NCI-H2196 treated with DMSO at 0.1 percent for 48 hours (cell line): ENCODE data around the gene OSBPL7.

ENCODE experiments used
- DNase-seq: peaks from one replicate; lab custom pipeline; 2025; ENCODE audit not compliant: unreplicated experiment; lab: John Stamatoyannopoulos, UW

OSBPL7 gene, protein sequence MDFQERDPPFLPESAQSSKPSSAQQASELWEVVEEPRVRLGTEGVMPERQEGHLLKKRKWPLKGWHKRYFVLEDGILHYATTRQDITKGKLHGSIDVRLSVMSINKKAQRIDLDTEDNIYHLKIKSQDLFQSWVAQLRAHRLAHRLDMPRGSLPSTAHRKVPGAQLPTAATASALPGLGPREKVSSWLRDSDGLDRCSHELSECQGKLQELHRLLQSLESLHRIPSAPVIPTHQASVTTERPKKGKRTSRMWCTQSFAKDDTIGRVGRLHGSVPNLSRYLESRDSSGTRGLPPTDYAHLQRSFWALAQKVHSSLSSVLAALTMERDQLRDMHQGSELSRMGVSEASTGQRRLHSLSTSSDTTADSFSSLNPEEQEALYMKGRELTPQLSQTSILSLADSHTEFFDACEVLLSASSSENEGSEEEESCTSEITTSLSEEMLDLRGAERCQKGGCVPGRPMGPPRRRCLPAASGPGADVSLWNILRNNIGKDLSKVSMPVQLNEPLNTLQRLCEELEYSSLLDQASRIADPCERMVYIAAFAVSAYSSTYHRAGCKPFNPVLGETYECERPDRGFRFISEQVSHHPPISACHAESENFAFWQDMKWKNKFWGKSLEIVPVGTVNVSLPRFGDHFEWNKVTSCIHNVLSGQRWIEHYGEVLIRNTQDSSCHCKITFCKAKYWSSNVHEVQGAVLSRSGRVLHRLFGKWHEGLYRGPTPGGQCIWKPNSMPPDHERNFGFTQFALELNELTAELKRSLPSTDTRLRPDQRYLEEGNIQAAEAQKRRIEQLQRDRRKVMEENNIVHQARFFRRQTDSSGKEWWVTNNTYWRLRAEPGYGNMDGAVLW

DNA sequence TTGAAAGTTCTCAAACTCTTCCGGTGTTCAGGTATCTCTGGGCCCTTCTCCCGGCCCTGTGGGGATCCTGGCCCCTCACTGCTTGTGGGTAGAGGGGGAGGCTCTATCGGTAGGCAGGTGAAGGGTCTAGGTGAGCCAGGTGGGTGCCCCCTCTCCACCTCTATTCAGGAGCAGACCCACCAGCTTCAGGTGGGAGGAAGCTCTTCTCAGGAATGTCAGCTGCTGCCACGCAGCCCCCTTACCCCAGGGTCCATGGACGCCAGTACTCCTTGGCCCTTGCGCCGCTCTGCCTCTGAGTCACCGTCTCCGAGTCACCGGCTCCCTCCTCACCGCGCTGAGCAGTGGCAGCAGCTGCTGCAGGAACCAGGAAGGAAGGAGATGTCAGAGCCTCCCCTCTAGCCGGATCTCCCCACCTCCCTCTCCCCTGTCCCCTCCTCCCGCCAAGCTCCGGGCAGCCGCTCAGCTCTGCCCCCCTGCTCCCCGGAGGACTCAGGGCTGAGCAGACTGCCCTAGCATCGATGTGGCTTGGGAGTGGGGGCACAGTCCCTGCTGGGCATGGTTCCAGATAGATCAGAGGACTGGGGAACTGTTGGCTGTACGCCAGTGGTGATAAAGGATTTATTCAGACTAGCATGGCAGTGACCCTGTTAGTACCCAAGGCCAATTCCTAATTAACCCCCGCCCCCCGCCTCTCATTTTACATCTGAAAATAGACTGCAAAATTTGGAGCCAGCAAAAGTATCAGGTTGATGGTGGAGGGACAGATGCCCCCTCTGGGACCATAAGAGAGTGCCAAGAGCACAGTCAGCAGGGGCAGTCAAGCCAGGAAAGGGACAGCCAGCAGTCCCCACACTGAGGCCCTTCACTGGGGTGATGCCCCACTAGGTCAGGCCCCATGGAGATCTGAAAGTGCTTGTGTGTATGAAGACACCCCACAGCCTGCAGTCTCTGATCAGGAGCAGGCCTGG, at the start of gene OSBPL7:
OSBPL7 (minus strand) TSS at position 371 of the 968 bp plus-strand sequence. CDS start 1,516 bp downstream, outside the sequence.
- DNase-seq = peak; percentile 84

DNA sequence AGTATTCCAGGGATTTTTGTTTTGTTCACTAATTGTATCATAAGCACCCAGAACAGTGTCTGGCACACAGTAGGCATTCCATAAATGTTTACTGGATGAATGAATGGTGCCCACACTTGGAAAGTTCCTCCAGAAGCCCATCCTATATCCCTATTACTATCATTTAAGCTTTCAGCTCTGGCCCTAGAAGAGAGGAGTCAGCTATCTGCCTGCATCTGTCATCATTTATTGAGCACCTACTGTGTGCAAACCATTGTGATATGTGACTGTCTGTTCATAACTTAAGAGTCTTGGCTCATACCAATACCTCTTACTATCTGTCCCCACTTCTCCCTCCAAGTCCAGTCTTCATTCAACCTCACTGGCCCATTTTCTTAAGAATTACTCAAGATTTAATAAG, 49.5 kb upstream of the OSBPL7 start:
- no peak for DNase-seq

DNA sequence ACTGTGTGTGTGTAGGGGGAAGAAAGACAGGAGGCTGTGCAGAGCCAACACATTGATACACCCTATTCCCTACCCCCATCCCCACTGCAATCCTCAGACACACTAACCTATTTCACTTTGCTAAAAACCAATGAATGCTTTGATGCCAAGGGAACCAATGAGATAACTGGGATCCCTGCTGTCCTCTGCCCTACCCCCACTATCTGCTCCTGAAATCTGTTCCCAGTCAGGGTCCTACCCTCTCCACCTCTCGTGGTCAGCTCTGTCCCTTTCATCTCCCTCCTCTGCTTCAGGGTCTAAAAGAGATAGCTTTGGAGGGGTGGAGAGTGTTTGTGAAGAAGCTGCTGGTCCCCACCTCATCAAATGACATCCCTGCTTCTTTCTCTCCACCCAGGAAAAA, 48.5 kb upstream of the OSBPL7 start:
- DNase-seq = no peak

DNA sequence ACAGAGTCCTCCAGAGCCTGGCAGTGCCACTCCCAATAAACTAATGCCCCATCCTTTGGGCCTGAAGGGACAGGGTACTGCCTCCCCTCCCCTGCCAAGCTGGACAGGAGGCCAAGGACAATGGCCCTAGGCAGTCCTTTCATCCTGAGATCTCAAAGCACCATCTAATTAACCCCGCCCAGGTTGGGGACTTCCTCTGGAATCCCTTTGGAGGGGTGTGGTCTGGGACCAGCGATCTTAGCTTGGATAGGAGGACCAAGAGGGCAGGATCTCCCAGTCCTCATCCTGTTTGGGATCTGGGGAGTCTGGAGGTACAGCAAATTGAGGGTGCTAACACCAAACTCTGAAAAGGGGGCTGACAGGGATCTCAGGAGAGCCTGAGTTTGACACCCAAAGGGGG, 47.5 kb upstream of the OSBPL7 start:
- no peak for DNase-seq

DNA sequence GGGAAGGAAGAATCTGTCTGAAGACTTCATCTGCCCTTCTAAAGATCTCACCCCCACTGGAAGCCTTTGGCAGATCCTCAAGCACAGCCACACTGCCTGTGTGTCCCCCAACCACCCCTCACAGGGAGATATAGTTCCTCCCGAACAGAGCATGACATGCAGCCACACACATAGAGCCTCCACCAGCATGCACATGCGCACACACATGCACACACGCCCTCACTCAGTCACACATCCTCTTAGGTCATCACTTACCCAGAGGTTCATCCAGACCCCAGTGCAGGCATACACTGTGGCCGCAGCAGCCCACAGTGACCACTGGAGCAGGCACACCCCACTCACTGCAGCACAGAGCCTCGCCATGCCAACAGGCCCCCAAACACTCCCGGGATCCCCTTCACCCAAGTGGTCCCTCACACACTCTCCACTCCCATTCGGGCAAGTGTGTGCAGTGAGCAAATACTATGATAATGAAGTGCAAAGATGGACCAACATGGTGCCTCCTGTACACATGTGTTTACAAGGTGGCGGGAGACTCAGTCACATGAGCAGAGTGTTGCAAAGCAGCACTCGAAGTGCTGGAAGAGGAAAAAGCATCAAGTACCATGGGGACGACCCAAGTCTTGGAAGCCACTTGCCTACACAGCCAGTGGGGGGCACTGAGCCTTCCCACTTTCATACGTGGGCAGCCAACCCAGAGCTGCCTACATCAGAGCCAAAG, 46.4 kb upstream of the OSBPL7 start:
- DNase-seq = no peak

DNA sequence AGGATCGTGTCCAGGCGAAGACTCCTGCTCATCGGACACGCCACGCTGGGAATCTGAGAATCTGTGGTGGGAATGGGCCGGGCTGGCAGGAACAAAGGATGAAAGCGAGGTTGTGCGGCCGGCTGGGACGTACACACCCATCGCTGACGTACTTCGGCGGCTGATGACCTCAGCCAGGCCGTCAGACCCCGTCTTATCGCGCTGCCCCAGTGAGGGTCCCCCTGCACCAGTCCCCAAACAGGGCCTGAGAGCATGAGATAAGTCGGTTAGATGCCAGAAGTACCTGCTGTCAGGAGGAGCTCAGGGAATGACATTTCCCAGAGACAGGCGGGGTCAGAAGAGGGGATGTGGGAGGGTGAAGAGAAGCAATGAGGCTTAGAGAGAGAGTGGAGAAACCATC, 45.3 kb upstream of the OSBPL7 start:
- DNase-seq = no peak

DNA sequence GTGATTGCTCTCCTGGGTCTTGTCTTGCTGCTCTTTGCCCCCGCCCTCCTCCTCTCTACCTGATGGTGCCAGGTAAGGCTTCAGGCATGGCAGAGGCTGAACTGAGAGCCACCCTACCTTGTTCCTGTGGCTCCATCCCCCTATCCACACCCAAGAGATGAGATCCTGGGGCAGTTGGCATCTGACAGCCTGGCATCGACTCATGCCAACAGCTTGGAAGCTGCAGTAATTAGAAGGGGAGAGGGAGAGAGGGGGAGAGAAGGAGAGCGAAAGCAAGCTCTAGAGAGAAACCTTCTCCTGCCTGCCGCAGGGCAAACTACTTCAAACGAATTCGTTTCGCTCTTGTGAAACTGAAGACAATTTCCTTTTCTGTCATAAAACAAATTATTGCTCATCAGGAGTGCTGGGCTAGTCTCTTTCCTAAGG, 43.2 kb upstream of the OSBPL7 start:
- DNase-seq = no peak

DNA sequence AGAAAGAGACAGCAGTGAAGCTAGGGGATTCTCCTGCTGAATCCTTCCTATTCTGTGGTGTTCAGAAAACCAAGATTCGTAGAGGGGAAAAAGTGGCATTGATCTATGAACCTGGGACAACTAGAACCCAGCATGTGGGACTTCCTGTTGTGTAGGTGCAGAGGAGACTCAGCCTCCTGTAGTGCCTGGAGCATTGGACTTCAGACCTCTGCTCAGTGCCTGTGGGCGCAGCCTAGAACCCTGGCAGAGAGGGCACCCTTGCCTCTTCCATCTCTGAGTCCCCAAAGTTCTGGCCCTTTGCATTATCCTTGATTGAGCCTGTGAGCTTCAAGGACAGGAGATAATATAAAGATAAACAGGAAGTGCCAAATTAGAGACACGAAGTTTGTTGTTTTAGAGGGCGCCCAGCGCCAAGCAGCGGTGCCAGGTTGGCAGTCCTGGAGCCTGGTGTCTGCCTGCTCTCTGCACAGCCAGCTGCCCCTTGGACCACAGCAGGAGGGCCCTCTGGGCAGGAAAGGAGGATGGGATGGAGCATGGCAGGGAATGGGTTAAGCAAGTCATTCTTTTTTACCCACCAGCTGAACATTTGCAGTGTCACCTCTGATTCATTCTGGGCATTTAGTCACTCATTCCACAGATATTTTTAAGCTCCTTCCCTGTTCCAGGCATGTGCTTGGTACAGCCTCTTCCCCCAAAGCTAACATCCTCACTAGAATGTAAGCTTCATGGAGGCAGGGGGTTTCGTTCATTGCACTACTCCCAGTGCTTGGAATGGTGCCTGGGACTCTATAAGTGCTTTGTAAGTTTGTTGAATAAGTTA, 41.2 kb upstream of the OSBPL7 start:
- DNase-seq = no peak

DNA sequence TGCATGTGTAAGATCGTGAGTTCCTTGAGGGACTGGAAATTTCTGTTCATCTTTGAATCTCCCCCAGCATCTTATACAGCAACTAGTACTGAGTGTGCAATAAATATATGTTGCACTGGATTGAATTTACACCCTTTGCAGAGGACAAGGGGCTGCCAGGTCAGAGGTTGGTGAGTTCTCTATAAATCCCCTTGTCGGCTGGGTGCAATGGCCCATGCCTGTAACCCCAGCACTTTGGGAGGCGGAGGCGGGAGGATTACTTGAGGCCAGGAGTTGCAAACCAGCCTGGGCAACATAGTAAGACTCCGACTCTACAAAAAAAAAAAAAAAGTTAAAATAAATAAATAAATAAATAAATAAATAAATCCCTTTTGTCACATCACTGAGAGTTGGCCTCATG, 38.8 kb upstream of the OSBPL7 start:
- DNase-seq = no peak

DNA sequence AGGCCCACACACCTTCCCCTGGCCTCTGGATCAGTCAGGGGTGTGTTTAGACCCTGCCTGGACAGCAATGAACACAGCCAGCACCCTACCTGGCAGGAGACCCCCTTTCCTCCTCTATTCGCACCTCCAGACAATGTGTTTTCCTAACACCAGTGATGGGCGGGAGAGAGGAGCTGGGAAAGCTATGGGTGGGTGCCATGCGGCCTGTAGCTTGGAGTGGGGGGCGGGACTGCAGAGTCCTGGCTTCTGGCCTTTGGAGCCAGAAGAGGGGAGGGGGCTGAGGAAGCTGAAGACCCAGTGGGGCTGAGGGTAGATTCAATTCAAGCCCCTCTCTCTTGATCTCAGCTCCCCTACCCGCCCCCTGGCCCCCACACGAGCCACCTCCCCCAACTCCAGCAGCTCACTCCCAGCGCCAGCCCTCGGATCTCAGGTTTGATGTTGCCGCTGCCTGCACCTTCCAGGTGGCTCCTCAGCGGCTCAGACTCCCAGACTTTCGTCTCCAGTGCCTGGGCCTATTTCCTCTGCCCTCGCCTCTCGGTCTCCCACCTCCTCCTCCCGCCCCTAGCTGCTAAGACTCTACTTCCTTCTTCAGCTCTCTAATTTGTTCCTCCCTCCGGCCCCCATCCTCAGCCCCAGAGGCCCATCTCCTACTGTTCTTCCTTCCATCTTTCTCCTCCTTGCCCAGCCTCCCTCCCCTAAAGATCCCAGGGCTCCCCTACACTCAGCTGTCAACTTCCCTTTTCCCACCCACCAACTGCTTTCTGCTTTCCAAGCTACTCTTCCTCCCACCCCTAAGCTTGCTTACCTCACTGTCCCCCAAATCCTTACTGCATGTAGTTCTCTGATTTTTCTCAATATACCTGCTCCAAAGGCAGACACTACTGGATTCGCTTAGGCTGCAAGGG, 36.2 kb upstream of the OSBPL7 start:
- no peak for DNase-seq

DNA sequence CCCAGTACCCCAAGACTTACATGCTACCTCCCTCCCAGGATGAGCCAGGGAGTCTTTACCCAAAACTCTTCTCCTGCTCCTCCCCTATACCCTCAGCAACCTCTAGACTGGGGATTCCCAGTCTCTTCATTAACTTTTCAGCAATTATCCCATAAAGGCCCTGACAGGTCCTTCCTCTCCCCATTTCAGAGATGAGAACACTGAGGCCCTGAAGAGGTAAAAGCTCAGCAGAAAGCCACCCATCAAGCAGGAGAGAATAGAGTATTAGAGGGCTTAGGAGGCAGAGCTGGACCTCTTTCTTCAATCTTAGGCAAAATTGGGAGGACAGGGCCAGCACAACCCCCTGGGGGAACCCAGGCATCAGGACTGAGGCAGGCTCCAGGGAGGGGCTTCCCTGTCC, 35.2 kb upstream of the OSBPL7 start:
- no peak for DNase-seq

DNA sequence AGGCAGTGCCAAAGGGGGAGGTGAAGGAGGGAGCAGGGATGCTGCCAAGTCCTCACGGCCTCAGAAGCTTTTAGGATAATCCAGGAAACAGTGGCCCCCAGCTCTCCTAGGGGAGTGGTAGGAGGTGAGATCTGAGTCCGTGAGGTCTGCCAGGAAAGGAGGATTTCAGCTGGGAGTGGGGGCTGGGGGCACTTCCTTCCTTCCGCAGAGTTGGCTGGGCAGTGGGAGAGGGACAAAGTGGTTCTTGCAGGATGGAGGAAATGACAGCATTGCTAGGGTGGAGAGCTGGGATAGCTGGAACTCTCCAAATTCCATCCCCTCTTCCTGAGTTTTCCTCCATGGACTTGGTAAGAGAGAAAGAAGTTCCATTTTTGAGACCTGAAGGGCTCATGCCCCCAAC, 34.1 kb upstream of the OSBPL7 start:
- DNase-seq = no peak

DNA sequence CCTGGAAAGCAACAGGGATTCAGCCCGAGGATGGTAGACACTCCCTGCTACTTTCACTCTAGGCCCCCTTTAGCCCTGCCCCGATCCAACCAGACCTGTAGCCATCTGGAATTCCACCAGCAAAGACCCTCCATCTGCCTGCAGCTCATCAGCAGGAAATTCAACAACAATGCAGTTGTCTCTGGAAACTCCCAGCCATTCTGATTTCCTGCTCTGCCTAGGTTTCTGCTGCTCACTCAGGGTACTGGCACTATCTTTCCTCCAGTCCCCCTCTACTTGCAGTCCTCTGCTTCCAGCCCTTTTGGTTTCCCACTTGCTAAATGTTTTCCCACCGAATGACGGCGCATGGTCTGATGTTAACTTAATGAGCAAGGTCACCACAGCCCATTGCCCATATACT, 32.0 kb upstream of the OSBPL7 start:
- DNase-seq = no peak

DNA sequence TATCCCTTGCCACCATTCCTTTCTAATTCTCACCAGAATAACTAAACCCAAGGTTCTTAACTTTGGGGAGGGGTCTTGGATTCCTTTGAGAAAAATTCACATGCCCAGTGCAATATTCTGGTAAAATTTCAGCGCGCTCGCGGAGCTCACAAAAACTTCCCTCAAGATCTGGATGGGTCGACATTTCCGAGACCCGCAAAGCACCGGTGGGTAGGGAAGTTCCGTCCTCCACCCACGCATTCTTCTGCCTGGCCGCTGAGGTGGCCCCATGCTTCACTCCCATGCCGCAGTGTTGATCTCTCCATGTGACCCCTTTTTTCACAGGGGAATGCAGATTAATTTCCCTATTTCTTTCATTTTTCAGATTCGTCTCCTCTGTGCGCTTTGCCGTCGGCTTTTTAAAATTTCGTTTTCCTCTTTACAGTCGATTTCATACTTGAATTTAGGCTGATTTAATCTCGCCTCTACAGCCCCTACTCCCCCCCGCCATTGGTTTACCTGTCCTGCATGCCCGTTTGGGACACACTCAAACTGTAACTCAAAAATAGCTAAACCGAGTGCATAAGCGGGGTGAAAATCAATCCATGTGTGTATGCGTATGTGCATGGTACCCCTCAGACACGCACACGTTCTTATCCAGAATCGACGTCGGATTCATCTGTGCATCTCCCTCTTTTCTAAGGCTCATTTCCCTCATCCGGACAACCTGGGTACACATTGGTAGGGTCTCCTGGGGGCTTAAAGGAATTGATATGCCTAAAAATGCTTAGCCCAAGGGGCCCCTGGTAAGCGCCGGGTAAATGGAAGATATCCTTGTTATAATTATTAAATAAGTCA, 30.7 kb upstream of the OSBPL7 start:
- DNase-seq = no peak

DNA sequence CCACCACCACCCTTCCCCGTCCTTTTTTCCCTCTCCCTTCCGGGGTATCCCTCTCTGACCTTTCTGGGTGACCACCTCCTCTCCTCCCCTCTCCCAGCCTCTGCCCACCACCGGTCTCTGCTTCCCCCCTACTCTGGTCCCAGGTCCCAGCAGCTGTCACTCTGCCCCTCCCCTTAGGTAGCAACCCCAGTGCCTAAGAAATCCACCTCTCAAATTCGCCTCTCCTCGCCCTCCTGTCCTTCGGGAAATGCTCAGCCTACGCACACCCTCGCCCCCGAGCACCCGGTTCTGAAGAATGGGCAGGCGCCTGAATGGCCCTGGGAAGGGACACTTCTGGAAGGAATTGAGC, 30.1 kb upstream of the OSBPL7 start:
- no peak for DNase-seq

DNA sequence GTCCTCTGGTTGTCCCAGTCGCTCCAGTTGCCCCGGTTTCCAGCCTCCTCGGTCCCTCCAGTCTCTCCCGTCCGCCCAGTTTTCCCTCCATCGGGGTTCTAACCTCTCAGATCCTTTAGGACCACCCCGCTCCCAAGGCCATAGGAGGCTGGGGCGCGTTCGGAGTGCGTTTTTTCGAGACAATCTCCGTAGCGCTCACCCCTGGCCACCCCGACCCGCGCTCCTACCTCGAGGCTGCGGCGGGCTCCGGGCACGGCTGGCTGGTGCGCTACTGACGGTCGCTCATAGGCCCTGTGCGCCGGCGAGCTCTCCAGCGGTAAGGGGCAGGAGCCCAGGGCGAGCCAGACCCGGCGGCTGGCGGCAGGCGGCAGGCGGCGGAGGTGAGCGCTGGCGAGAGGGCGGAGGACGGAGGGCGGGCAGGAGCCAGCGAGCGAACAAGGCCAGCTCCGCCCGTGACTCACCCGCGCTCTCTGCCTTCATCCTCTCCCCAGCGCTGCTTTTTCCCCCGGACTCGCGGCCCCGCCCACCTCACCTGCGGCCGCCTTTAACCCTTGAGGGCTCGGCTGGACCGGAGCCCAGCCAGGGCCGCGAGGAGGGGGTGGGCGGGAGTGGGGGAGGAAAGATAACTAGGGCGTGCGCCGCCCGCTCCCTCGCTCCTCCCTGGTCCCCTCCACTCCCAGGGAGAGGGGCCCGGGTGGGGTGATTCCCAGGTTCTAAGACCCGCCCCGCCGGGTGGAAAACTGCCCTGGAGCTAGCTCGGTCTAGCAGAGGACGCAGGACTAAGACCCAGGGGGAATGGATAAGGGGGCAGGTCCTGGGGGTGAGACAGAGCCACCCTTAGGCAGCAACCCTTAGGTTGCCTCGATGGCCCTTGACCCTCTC, 29.3 kb upstream of the OSBPL7 start, which contains the start of gene SP6:
SP6 (minus strand) TSS at position 472 of the 882 bp plus-strand sequence. CDS start 2,734 bp downstream, outside the sequence.
- DNase-seq = peak; percentile 81

DNA sequence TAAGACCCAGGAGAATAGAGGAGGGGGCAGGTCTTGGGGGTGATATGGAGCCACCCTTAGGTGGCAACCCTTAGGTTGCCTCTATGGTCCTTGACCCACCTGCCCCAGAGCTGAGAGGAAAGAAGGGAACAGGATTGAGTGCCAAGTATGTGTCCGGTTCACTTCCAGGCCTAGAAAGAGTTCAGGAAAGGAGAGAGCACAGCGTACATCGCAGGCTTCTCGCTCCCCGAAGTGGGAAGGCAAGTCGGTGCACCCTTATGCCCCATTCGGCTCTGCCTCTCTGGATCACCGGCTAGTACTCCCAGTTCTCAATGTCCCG, 28.7 kb upstream of the OSBPL7 start:
- DNase-seq = no peak
